KMS-11 (cell line): ENCODE data around the gene BBS7.
A peak's percentile ranks its signal among the peaks of the same experiment; 100 is the strongest.

Experiments used
- H2AFZ ChIP-seq: fragments of 200-600 bp; sonication (generic); 2 replicates; pipeline ENCODE4 v1.6.1; 2016; ENCODE audit warnings: antibody characterized with exemption, mixed run types, low read depth
- H3K27ac ChIP-seq: fragments of 200-600 bp; sonication (generic); 2 replicates; pipeline ENCODE4 v1.6.1; 2016; ENCODE audit warnings: mild to moderate bottlenecking, mixed run types
- H3K27me3 ChIP-seq: fragments of 200-600 bp; sonication (generic); 2 replicates; pipeline ENCODE4 v1.6.1; 2017; ENCODE audit warnings: mild to moderate bottlenecking, low read depth, mixed run types, moderate library complexity; ENCODE audit not compliant: insufficient read depth
- H3K36me3 ChIP-seq: fragments of 200-600 bp; sonication (generic); 2 replicates; pipeline ENCODE4 v1.6.1; 2017; ENCODE audit warnings: mild to moderate bottlenecking, mixed run types; ENCODE audit not compliant: insufficient read depth
- H3K4me1 ChIP-seq: fragments of 200-600 bp; sonication (generic); 2 replicates; pipeline ENCODE4 v1.6.1; 2016; ENCODE audit warnings: mild to moderate bottlenecking, low read depth, mixed run types; ENCODE audit not compliant: poor library complexity, severe bottlenecking
- H3K4me2 ChIP-seq: fragments of 200-600 bp; sonication (generic); 2 replicates; pipeline ENCODE4 v1.7.0; 2016; ENCODE audit warnings: mild to moderate bottlenecking, mixed run types
- H3K4me3 ChIP-seq: fragments of 200-600 bp; sonication (generic); IDR thresholded peaks from 2 replicates; pipeline ENCODE4 v1.6.1; 2017; ENCODE audit warnings: low read depth, low read length, mixed read lengths; ENCODE audit not compliant: insufficient read depth
- H3K79me2 ChIP-seq: fragments of 200-600 bp; sonication (generic); 2 replicates; pipeline ENCODE4 v1.6.1; 2016; ENCODE audit warnings: low read depth, mixed run types; ENCODE audit not compliant: insufficient read depth
- H3K9ac ChIP-seq: fragments of 200-600 bp; sonication (generic); 2 replicates; pipeline ENCODE4 v1.6.1; 2016; ENCODE audit warnings: mild to moderate bottlenecking, mixed run types
- H4K20me1 ChIP-seq: fragments of 200-600 bp; sonication (generic); 2 replicates; pipeline ENCODE4 v1.6.1; 2016; ENCODE audit warnings: mild to moderate bottlenecking, mixed run types; ENCODE audit not compliant: insufficient read depth
- TF ChIP-seq, protein P1 (sequence below): fragments of 200-600 bp; sonication (generic); conservative IDR thresholded peaks from 2 replicates; pipeline ENCODE4 v1.6.1; 2017; ENCODE audit warnings: low read depth, mild to moderate bottlenecking, antibody characterized with exemption, low read length, moderate library complexity, mixed read lengths

The BBS7 gene, protein sequence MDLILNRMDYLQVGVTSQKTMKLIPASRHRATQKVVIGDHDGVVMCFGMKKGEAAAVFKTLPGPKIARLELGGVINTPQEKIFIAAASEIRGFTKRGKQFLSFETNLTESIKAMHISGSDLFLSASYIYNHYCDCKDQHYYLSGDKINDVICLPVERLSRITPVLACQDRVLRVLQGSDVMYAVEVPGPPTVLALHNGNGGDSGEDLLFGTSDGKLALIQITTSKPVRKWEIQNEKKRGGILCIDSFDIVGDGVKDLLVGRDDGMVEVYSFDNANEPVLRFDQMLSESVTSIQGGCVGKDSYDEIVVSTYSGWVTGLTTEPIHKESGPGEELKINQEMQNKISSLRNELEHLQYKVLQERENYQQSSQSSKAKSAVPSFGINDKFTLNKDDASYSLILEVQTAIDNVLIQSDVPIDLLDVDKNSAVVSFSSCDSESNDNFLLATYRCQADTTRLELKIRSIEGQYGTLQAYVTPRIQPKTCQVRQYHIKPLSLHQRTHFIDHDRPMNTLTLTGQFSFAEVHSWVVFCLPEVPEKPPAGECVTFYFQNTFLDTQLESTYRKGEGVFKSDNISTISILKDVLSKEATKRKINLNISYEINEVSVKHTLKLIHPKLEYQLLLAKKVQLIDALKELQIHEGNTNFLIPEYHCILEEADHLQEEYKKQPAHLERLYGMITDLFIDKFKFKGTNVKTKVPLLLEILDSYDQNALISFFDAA

GRCh38 chr4:121869841-121870822 is at the start of gene BBS7:
Gene BBS7, minus strand, starts transcription at chr4:121870474. Its CDS starts 161 bp downstream, at chr4:121870313.
- H3K27ac ChIP-seq, result peak within 1 kb of the TSS; percentile 34; the same call in 1 of the 2 replicates
- H3K79me2 ChIP-seq, result no peaks in the 10 kb centered on the region
- H2AFZ ChIP-seq, result peak within 1 kb of the TSS; percentile 87
- H3K36me3 ChIP-seq, result no peaks in the 10 kb centered on the region
- H3K9ac ChIP-seq, result peak within 1 kb of the TSS; percentile 56; the same call in 1 of the 2 replicates
- H4K20me1 ChIP-seq, result no peaks in the 10 kb centered on the region
- H3K4me1 ChIP-seq, result peaks cover 52% of the 10 kb centered on the region
- H3K4me3 ChIP-seq, result peak within 1 kb of the TSS; percentile 43
- TF ChIP-seq, protein P1, sequence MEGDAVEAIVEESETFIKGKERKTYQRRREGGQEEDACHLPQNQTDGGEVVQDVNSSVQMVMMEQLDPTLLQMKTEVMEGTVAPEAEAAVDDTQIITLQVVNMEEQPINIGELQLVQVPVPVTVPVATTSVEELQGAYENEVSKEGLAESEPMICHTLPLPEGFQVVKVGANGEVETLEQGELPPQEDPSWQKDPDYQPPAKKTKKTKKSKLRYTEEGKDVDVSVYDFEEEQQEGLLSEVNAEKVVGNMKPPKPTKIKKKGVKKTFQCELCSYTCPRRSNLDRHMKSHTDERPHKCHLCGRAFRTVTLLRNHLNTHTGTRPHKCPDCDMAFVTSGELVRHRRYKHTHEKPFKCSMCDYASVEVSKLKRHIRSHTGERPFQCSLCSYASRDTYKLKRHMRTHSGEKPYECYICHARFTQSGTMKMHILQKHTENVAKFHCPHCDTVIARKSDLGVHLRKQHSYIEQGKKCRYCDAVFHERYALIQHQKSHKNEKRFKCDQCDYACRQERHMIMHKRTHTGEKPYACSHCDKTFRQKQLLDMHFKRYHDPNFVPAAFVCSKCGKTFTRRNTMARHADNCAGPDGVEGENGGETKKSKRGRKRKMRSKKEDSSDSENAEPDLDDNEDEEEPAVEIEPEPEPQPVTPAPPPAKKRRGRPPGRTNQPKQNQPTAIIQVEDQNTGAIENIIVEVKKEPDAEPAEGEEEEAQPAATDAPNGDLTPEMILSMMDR, result no peak
- peak within 1 kb of the TSS; percentile 84 for H3K4me2 ChIP-seq
- no peaks in the 10 kb centered on the region for H3K27me3 ChIP-seq

GRCh38 chr4:121913667-121914066 is 43.4 kb upstream of the BBS7 start:
- Histone ChIP-seq H3K36me3 (no peaks in the 10 kb centered on the region), H3K4me2 (no peak overlapping the region), H3K79me2 (no peaks in the 10 kb centered on the region), H3K27ac (no peak overlapping the region), H4K20me1 (no peaks in the 10 kb centered on the region), H3K27me3 (no peaks in the 10 kb centered on the region), H3K4me3 (no peak overlapping the region), H2AFZ (no peak overlapping the region), H3K9ac (no peak overlapping the region), H3K4me1 (no peaks in the 10 kb centered on the region)
- TF ChIP-seq, protein P1, result no peak

DNA sequence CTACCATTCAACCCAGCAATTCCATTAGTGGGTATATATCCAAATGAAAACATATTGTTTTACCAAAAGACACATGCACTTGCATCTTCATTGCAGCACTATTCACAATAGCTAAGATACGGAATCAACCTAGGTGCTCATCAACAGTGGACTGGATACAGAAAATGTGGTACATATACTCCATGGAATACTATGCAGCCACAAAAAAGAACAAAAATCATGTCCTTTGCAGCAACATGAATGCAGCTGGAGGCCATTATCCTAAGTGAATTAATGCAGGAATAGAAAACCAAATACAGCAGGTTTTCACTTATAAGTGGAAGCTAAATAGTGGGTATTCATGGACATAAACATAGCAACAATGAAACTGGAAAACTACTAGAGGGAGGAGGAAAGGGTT is 38.1 kb upstream of the BBS7 start:
- no peaks in the 10 kb centered on the region for H3K36me3 ChIP-seq
- H3K4me2 ChIP-seq, result no peak overlapping the region
- H3K9ac ChIP-seq, result no peak overlapping the region
- no peak overlapping the region for H2AFZ ChIP-seq
- H3K79me2 ChIP-seq, result no peaks in the 10 kb centered on the region
- no peak overlapping the region for H3K4me3 ChIP-seq
- H3K4me1 ChIP-seq, result no peaks in the 10 kb centered on the region
- TF ChIP-seq, protein P1, result no peak
- no peaks in the 10 kb centered on the region for H4K20me1 ChIP-seq
- no peak overlapping the region for H3K27ac ChIP-seq
- no peaks in the 10 kb centered on the region for H3K27me3 ChIP-seq
